BJ (cell line): ENCODE measurements around the gene SHTN1. TPM values are rescaled to one million over a fixed set of nuclear protein-coding genes. Genes with fewer than 3 reads are reported as not detected.
A peak's percentile ranks its signal among the peaks of the same experiment; 100 is the strongest.

Experiments used
- CTCF ChIA-PET: fragments of 350-600 bp; formaldehyde crosslinking; extraction: SDS; loops from one replicate; lab custom pipeline; 2021; ENCODE audit warnings: antibody characterized with exemption, inconsistent platforms; lab: Yijun Ruan, JAX
- POLR2A ChIA-PET: fragments of 300-600 bp; sonication (Branson Sonifier 250); formaldehyde crosslinking; extraction: SDS; loops from one replicate; lab custom pipeline; 2021; ENCODE audit warnings: antibody characterized with exemption; lab: Charles Lee
- DNase-seq: peaks from one replicate; pipeline ENCODE4 v3.0.0-alpha.2; 2011; ENCODE audit warnings: low read depth
- H3K27me3 ChIP-seq: 2 replicates; pipeline ENCODE4 v1.6.0; 2011; ENCODE audit warnings: low read length; ENCODE audit not compliant: control insufficient read depth, insufficient read depth
- H3K36me3 ChIP-seq: 2 replicates; pipeline ENCODE4 v1.5.1; 2011; ENCODE audit warnings: low read length; ENCODE audit not compliant: control insufficient read depth, insufficient read depth
- H3K4me3 ChIP-seq: 2 replicates; pipeline ENCODE4 v1.5.1; 2011; ENCODE audit warnings: low read depth, mild to moderate bottlenecking, control low read depth, low read length
- polyA minus RNA-seq: library from RNA; depleted of rRNA, polyadenylated mRNA; stranded (reverse); fragments of >200 nt; gene quantifications from 2 replicates; pipeline ENCODE4 v1.2.3, GENCODE V29; 2011; rRNA and poly(A)+ RNA removed
- polyA plus RNA-seq: library from polyadenylated mRNA; depleted of rRNA; stranded (reverse); fragments of >200 nt; gene quantifications from 2 replicates; pipeline ENCODE4 v1.2.3, GENCODE V29; 2011; rRNA removed
- TF ChIP-seq, protein P1 (sequence below): IDR thresholded peaks from 2 replicates; pipeline ENCODE4 v1.5.1; 2011; ENCODE audit warnings: low read depth, mild to moderate bottlenecking, control low read depth, inconsistent platforms, low read length, moderate library complexity; ENCODE audit not compliant: insufficient read depth

The SHTN1 gene, protein sequence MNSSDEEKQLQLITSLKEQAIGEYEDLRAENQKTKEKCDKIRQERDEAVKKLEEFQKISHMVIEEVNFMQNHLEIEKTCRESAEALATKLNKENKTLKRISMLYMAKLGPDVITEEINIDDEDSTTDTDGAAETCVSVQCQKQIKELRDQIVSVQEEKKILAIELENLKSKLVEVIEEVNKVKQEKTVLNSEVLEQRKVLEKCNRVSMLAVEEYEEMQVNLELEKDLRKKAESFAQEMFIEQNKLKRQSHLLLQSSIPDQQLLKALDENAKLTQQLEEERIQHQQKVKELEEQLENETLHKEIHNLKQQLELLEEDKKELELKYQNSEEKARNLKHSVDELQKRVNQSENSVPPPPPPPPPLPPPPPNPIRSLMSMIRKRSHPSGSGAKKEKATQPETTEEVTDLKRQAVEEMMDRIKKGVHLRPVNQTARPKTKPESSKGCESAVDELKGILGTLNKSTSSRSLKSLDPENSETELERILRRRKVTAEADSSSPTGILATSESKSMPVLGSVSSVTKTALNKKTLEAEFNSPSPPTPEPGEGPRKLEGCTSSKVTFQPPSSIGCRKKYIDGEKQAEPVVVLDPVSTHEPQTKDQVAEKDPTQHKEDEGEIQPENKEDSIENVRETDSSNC
- polyA plus RNA-seq (2.8 and 5.0 TPM in 2 replicates), polyA minus RNA-seq (1.3 and 1.9 TPM in 2 replicates)

DNA sequence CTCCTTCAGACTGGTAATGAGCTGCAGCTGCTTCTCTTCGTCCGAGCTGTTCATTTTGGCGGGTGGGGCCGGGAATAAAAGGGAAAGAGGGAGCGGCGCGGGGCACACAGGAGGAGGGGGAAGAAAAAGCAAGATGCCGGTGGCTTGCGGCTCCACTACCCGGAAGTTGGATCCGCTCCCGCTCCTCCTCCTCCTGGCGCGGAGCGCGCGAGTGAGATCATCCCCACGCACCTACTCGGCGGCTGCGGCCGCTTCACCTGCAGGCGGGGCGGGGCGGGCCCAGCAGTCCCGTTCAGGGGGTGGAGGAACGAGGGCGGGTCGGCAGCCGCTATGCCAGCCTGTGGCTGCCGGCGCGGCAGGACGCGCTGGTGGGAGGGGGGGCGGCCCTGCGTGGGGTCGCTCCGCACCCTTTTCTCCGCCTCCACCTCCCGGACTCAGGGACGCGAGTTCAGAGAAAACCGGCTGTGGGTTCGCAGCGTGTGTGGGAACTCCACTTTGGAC, at the start of gene SHTN1:
Gene SHTN1 (minus strand): TSS at position 162 of the 501 bp plus-strand sequence. CDS start 108 bp downstream, at position 54.
- no peak for DNase-seq
- Histone ChIP-seq H3K36me3 (no peaks in the 10 kb centered on the region), H3K27me3 (no peaks in the 10 kb centered on the region), H3K4me3 (peak within 1 kb of the TSS; percentile 87)
- TF ChIP-seq, protein P1, sequence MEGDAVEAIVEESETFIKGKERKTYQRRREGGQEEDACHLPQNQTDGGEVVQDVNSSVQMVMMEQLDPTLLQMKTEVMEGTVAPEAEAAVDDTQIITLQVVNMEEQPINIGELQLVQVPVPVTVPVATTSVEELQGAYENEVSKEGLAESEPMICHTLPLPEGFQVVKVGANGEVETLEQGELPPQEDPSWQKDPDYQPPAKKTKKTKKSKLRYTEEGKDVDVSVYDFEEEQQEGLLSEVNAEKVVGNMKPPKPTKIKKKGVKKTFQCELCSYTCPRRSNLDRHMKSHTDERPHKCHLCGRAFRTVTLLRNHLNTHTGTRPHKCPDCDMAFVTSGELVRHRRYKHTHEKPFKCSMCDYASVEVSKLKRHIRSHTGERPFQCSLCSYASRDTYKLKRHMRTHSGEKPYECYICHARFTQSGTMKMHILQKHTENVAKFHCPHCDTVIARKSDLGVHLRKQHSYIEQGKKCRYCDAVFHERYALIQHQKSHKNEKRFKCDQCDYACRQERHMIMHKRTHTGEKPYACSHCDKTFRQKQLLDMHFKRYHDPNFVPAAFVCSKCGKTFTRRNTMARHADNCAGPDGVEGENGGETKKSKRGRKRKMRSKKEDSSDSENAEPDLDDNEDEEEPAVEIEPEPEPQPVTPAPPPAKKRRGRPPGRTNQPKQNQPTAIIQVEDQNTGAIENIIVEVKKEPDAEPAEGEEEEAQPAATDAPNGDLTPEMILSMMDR = no peak
- ChIA-PET CTCF (interaction anchor here (1.0 to 1.3 kb wide), 2 partner anchors 24 to 35 kb away, joined by 3 read pairs; no protein-coding TSS in a partner anchor), POLR2A (no interaction called here)

DNA sequence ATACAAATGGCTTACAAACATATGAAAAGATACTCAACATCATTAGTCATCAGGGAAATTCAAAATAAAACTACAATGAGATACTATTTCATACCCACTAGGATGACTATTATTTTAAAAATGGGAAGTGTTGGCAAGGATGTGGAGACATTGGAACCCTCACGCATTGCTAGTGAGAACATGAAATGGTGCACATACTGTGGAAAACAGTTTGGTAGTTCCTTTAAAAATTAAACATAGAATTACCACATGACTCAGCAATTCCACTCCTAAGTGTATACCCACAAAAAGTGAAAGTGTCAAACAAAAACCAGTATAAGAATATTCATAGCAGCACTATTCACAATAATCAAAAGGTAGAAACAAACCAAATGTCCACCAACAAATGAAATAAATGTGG, 48.5 kb upstream of the SHTN1 start:
- ChIA-PET CTCF (no interaction called here), POLR2A (no interaction called here)
- TF ChIP-seq, protein P1 = no peak
- DNase-seq = no peak
- Histone ChIP-seq H3K36me3 (no peaks in the 10 kb centered on the region), H3K27me3 (no peaks in the 10 kb centered on the region), H3K4me3 (no peak overlapping the region)

DNA sequence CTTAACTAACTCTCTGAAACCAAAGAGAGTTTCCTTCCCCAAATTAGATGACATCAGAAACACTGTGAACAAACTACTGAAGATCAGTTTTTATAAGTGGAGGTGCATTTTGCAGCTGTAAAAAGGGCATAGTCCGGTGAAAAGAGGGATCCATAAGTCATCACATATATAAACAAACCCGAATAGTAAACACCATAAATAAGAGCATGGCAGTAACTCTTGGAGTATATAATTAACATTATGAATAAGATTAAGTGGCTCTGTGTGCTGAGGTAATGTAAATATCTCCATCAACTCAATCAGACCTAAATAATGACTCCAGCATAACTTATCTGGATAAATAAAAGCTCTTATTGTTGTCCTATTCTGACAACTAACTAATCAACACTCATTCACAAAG, 43.0 kb upstream of the SHTN1 start:
- no peak for DNase-seq
- H3K27me3 ChIP-seq = no peaks in the 10 kb centered on the region
- TF ChIP-seq, protein P1 = no peak
- no peak overlapping the region for H3K4me3 ChIP-seq
- CTCF ChIA-PET = no interaction called here
- POLR2A ChIA-PET = no interaction called here
- no peaks in the 10 kb centered on the region for H3K36me3 ChIP-seq

- CTCF ChIA-PET = no interaction called here
Measured at GRCh38 chr10:117016266-117016665, 11.3 kb upstream of the SHTN1 start.

DNA sequence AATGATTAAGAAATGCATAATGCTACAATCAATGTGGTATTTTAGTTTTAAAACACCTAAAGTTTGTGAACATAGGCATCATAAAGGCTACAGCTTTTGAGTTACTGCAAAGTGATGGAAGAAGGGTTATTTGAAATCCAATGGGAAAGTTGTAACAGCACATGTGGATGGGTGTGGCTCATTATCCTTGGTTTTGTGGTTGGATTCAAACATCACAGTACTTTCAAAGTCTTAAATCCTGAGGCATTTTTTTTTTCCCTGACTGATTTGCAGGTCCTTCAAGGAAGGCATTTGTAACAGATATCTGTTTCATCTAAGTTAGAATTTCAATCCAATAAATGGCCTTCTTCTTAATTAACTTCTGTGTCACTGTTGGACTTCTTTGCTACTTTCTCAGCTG, 9.8 kb upstream of the SHTN1 start:
- Histone ChIP-seq H3K4me3 (no peak overlapping the region), H3K36me3 (no peaks in the 10 kb centered on the region), H3K27me3 (no peaks in the 10 kb centered on the region)
- TF ChIP-seq, protein P1 = no peak
- POLR2A ChIA-PET = no interaction called here
- CTCF ChIA-PET = no interaction called here
- no peak for DNase-seq

More at GRCh38 chr10:117016266-117016665, 11.3 kb upstream of the SHTN1 start:
- POLR2A ChIA-PET = no interaction called here
- H3K36me3 ChIP-seq = no peaks in the 10 kb centered on the region
- TF ChIP-seq, protein P1 = no peak
- H3K27me3 ChIP-seq = no peaks in the 10 kb centered on the region
- H3K4me3 ChIP-seq = no peak overlapping the region
- no peak for DNase-seq
